ENCODE data around the gene LRRC10B.

Gene LRRC10B

GRCh38 chr11:61546663-61547062, 38.1 kb downstream of the LRRC10B start:
- DNase-seq (ENCODE audit: low read depth): no peak

- DNase-seq (ENCODE audit: low read depth): no peak
Measured at GRCh38 chr11:61547246-61547645, 38.7 kb downstream of the LRRC10B start.

DNA sequence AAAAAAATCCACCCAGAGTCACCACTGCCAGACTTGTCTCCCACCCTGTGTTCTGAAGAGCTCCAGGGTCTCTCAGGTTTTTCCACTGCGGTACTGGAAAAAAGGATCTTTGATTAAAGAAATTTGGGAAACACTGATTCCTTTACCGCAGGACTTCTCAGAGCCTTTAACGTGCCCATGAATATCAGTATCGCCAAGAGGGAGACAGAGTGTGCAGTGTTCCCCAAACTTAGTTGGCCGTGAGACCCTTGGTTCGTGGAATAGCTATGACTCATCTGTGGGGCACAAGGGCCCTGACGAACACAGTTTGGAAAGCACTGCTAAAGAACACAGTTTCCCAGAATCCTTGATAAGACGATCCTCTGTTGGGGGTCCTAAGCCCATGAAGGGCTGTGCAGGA, 40.6 kb downstream of the LRRC10B start:
- DNase-seq (ENCODE audit: low read depth): no peak

GRCh38 chr11:61549662-61550568, 41.4 kb downstream of the LRRC10B start:
- no peak for DNase-seq (ENCODE audit: low read depth)

DNA sequence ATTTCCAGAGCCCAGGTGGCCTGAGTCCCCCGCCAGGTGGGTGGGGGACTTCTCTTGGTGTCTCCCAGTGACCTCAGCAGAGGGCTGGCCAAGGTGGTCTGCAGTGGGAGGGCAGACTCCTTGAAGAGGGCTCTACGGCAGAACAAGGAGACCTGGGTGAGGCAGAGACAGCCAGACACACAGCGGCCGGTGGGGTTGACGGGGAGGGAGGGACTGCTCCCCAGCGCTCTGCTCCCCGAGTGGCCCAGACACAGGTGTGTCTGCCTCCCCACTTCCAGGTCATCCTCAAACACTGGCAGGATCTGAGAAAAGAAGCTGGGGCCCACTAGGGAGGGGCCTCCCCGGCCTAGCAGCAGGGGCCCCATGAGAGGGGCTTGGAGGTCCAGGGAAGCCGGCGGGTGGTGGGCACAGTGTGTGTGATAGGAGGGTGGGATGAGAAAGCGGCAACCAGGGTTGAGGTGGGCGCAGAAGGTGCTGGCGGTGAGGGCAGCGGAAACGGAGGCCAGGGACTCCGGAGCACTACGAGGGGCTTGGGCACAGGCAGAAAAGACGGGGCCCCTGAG, 42.2 kb downstream of the LRRC10B start:
- no peak for DNase-seq (ENCODE audit: low read depth)

- no peak for DNase-seq (ENCODE audit: low read depth)
Measured at GRCh38 chr11:61551634-61552033, 43.1 kb downstream of the LRRC10B start.

DNA sequence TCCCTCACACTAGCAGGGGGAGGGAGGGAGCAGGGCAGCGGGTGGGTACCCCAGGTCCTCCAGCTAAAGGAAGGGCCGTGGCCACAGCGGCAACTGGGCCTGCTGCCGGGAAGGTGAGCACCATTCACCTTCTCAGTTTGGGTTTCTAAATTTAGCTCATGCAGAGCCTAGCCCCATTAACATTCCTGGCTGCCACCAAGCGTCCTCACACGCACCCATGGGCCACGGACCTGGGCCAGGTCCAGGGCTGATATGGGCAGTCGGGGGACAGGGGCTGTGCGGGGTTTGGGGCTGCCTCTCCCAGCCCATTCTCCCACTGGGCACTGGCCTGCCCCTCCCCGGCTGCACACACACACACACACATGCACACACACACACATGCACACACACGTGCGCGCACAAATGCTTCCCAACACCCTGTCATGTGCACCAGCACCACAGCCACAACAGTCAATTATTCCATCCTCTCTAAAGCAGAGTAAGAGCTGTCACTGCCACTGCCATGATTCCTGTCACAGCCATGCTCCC, 43.6 kb downstream of the LRRC10B start:
- DNase-seq (ENCODE audit: low read depth): no peak

DNA sequence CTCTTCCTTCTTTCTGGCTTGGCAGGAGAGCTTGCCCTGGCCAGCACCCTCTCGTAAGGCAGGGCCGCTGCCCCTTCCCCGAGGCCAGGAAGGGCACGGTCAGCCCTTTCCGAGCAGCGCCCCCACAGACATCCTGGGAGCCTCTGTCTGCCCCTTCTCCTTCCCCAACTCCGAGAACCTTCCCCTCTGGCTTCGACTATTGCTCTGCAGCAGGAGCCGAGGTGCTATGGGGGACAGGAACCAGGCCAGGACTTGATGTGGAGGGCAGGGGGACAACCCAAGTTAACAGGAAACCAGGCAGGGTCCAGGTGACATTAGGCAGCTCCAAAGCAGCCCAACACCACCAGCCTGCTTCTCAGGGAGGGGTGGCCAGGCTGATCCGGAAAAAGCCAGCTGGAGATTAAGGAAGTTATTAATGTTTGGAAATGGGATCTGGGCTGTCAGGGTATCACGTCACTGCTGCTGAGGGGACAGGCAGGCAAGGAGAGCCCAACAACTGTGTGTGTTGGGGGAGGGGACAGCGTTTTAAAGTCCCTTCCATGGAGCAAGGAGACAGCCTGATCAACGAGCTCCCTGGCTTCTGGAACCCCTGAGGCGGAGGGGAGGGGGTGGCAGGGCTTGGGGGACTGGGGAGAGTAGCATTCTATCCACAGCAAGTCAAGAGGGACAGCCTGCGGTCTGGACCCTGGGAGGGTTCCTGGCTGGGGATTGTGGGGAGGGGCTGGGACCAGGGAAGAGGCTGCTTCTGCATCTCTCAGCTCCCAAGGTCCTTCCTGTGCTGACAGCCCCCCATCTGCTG, 45.0 kb downstream of the LRRC10B start:
- DNase-seq (ENCODE audit: low read depth): no peak

DNA sequence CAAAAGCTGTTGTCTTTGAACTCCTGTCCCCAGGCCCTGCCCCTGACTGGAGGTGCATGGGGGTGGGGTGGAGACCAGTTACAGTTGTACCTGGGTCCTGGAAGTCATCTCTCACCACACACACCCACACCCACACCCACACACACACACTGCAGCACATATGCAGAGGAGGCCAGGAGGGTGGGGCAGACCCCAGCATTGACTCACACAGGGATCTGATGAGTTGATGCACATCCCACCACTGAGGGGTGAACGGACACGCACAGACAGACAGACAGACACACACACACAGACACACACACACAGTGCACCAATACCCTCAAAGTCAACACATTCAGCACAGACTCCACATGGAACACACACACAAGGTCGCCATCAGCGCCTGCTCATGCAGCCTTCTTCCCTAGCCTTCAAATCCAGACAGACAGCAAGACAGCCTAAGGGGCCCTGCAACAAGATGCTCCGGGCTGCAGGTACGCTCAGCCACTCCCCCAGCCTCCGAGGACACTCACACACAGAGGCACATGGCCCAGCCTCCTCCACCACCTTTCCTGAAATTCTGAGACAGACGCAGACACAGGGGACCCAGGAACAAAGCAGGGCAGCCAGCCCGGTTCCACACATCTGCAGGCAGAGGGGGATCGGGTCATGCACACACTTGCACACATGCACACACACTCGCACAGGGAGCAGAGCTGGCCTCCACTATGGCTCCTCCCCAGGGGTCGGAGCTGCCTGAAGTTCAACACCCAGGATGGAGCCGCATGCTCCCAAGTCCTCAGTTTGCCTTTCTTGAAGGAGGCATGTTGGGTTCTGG, 45.8 kb downstream of the LRRC10B start:
- no peak for DNase-seq (ENCODE audit: low read depth)

DNA sequence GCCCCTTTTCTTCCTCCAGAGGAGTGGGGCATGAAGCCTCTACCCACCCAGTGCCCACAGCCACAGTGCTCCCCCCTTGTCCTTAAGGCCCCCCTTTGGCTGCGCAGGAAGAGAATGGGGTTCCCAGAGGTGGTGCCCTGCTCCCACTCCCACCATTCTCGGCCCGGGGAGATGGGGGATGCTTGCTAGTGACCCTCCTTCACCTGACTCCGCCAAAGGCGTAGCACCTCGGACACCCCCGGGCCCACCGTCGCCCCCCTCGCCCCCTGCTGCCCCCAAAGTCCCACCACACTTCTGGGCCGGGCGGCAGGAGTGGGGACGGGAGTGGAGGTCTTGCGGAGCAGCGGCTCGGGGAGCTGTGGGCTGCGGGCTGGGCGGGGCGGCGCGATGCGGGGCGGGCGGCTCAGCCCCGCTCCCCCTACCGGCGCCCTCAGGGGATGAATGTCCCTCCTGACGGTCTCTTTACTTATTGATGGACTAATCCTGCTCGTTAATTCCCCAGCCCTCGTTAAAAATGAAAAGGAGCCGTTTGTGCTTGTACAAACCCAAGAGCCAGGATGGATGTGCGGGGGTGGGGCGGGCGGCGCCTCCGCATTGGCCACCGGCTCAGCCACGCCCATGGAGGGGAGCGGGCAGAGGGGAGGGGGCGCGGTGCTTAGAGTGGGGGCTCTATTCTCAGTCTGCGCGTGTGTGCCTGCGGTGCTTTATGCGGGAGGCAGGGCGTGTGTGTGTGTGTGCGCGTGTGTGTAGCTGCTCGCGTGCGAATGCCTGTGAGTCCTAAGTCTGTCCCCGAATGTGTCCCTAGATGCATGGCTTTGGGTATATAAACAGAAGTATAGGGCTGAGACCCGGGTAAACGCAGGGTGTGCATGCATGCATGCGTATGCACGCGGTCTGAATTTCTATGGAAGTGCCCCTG, 46.8 kb downstream of the LRRC10B start:
- DNase-seq (ENCODE audit: low read depth): no peak

GRCh38 chr11:61555978-61556377, 47.4 kb downstream of the LRRC10B start:
- DNase-seq (ENCODE audit: low read depth): no peak

DNA sequence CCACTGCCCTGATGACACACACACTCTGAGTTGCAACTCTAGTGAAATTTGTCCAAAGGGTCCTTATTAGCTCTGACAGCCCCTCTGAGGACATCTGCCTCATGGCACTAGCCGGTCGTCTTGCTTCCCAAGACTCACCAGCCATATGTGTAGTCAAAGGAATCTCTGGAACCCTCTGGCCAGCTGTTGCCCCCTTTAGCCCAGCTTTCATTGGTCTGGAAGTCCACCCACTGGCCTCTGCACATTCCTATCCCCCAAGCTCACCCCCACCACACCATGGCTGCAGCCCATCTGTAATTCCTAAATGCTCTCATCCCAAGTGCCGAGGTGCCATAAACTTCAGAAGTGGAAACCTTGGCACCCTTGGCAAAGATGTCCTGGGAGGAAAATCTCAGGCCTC, 48.1 kb downstream of the LRRC10B start:
- no peak for DNase-seq (ENCODE audit: low read depth)
